RWPE1 (cell line): Measurements from ENCODE around the gene GAGE12D.
"Not testable (repeated sequence)": the region's sequence is repeated elsewhere in the genome, so short reads cannot be mapped to it uniquely, and the experiment has no call there.

ENCODE experiments used
- CTCF ChIA-PET: fragments of 350-600 bp; sonication (Branson Sonifier 250); formaldehyde crosslinking; extraction: SDS; loops from one replicate; lab custom pipeline; 2021; lab: Yijun Ruan, JAX
- POLR2A ChIA-PET: fragments of 400-600 bp; formaldehyde crosslinking; extraction: SDS; loops from one replicate; lab custom pipeline; 2020; ENCODE audit warnings: antibody characterized with exemption; ENCODE audit not compliant: low non-redundant PET; lab: Yijun Ruan, JAX
- DNase-seq: peaks from one replicate; pipeline ENCODE4 v3.0.0; 2012; ENCODE audit warnings: low spot score
- H3K27ac ChIP-seq: fragments of 450-650 bp; 2 replicates; pipeline ENCODE4 v1.5.1; 2017

GAGE12D gene, protein sequence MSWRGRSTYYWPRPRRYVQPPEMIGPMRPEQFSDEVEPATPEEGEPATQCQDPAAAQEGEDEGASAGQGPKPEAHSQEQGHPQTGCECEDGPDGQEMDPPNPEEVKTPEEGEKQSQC

DNA sequence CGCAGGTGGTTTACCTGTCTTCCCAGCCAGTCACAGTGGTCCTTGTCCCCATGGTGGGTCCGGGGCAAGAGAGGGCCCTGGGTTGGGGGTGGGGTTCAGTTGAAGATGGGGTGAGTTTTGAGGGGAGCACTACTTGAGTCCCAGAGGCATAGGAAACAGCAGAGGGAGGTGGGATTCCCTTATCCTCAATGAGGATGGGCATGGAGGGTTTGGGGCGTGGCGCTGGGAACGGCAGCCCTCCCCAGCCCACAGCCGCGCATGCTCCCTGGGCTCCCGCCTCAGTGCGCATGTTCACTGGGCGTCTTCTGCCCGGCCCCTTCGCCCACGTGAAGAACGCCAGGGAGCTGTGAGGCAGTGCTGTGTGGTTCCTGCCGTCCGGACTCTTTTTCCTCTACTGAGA is at the start of gene GAGE12D:
Gene GAGE12D, plus strand, starts transcription at position 301 of the 400 bp plus-strand sequence. CDS start 1,155 bp downstream, outside the sequence.
- DNase-seq, POLR2A ChIA-PET, H3K27ac ChIP-seq, CTCF ChIA-PET: not testable (repeated sequence)

DNA sequence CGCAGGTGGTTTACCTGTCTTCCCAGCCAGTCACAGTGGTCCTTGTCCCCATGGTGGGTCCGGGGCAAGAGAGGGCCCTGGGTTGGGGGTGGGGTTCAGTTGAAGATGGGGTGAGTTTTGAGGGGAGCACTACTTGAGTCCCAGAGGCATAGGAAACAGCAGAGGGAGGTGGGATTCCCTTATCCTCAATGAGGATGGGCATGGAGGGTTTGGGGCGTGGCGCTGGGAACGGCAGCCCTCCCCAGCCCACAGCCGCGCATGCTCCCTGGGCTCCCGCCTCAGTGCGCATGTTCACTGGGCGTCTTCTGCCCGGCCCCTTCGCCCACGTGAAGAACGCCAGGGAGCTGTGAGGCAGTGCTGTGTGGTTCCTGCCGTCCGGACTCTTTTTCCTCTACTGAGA is 9.7 kb upstream of the GAGE12D start, which contains the start of gene GAGE12C:
Gene GAGE12C, plus strand, starts transcription at position 301 of the 400 bp plus-strand sequence. CDS start 1,155 bp downstream, outside the sequence.
- H3K27ac ChIP-seq, POLR2A ChIA-PET, CTCF ChIA-PET, DNase-seq: not testable (repeated sequence)

DNA sequence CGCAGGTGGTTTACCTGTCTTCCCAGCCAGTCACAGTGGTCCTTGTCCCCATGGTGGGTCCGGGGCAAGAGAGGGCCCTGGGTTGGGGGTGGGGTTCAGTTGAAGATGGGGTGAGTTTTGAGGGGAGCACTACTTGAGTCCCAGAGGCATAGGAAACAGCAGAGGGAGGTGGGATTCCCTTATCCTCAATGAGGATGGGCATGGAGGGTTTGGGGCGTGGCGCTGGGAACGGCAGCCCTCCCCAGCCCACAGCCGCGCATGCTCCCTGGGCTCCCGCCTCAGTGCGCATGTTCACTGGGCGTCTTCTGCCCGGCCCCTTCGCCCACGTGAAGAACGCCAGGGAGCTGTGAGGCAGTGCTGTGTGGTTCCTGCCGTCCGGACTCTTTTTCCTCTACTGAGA is 9.5 kb downstream of the GAGE12D start, which contains the start of gene GAGE12E:
Gene GAGE12E, plus strand, starts transcription at position 301 of the 400 bp plus-strand sequence. CDS start 1,155 bp downstream, outside the sequence.
- POLR2A ChIA-PET, H3K27ac ChIP-seq, DNase-seq, CTCF ChIA-PET: not testable (repeated sequence)

DNA sequence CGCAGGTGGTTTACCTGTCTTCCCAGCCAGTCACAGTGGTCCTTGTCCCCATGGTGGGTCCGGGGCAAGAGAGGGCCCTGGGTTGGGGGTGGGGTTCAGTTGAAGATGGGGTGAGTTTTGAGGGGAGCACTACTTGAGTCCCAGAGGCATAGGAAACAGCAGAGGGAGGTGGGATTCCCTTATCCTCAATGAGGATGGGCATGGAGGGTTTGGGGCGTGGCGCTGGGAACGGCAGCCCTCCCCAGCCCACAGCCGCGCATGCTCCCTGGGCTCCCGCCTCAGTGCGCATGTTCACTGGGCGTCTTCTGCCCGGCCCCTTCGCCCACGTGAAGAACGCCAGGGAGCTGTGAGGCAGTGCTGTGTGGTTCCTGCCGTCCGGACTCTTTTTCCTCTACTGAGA is 19.0 kb downstream of the GAGE12D start, which contains the start of gene GAGE12F:
Gene GAGE12F, plus strand, starts transcription at position 301 of the 400 bp plus-strand sequence. CDS start 1,155 bp downstream, outside the sequence.
- CTCF ChIA-PET, DNase-seq, POLR2A ChIA-PET, H3K27ac ChIP-seq: not testable (repeated sequence)

DNA sequence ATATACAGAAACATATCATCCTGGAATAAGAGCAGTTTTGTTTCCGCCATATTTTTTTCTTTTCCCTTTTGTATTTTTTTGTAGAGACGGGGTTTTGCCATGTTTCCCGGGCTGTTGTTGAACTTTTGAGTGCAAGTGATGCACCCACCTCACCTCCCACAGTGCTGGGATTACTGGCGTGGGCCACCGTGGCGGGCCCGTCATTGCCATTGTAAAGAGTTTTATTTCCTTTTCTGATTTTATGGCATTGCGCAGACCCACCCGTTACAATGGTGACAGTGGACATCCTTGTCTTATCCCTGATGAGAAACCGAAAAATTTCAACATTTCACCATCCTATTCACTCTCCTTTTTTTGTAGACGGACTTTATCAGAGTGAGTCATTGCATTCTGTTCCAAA is 27.2 kb downstream of the GAGE12D start:
- H3K27ac ChIP-seq, CTCF ChIA-PET, DNase-seq, POLR2A ChIA-PET: not testable (repeated sequence)

DNA sequence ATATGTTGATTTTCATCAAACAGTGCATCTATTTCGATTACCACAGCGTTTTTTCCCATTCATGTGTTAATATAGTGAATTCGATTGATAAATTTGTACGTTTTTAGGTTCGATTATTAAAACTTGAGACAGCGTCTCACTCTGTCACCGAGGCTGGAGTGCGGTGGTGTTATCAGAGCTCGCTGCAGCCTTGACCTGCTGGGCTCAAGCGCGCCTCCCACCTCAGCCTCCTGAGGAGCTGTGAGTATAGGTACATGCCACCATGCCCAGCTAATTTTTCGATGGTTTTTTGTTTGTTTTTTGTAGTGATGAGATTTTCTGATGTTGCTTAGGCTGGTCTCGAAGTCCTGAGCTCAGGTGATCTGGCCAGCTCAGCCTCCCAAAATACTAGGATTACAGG is 27.6 kb downstream of the GAGE12D start:
- H3K27ac ChIP-seq, CTCF ChIA-PET, POLR2A ChIA-PET, DNase-seq: not testable (repeated sequence)

DNA sequence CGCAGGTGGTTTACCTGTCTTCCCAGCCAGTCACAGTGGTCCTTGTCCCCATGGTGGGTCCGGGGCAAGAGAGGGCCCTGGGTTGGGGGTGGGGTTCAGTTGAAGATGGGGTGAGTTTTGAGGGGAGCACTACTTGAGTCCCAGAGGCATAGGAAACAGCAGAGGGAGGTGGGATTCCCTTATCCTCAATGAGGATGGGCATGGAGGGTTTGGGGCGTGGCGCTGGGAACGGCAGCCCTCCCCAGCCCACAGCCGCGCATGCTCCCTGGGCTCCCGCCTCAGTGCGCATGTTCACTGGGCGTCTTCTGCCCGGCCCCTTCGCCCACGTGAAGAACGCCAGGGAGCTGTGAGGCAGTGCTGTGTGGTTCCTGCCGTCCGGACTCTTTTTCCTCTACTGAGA is 28.6 kb downstream of the GAGE12D start, which contains the start of gene GAGE12G:
Gene GAGE12G, plus strand, starts transcription at position 301 of the 400 bp plus-strand sequence. CDS start 1,155 bp downstream, outside the sequence.
- CTCF ChIA-PET, H3K27ac ChIP-seq, POLR2A ChIA-PET, DNase-seq: not testable (repeated sequence)

DNA sequence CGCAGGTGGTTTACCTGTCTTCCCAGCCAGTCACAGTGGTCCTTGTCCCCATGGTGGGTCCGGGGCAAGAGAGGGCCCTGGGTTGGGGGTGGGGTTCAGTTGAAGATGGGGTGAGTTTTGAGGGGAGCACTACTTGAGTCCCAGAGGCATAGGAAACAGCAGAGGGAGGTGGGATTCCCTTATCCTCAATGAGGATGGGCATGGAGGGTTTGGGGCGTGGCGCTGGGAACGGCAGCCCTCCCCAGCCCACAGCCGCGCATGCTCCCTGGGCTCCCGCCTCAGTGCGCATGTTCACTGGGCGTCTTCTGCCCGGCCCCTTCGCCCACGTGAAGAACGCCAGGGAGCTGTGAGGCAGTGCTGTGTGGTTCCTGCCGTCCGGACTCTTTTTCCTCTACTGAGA is 38.1 kb downstream of the GAGE12D start, which contains the start of gene GAGE12H:
Gene GAGE12H, plus strand, starts transcription at position 301 of the 400 bp plus-strand sequence. CDS start 1,155 bp downstream, outside the sequence.
- POLR2A ChIA-PET, CTCF ChIA-PET, H3K27ac ChIP-seq, DNase-seq: not testable (repeated sequence)

DNA sequence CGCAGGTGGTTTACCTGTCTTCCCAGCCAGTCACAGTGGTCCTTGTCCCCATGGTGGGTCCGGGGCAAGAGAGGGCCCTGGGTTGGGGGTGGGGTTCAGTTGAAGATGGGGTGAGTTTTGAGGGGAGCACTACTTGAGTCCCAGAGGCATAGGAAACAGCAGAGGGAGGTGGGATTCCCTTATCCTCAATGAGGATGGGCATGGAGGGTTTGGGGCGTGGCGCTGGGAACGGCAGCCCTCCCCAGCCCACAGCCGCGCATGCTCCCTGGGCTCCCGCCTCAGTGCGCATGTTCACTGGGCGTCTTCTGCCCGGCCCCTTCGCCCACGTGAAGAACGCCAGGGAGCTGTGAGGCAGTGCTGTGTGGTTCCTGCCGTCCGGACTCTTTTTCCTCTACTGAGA is 47.7 kb downstream of the GAGE12D start, which contains the start of gene GAGE2A:
Gene GAGE2A, plus strand, starts transcription at position 301 of the 400 bp plus-strand sequence. CDS start 1,155 bp downstream, outside the sequence.
- H3K27ac ChIP-seq, POLR2A ChIA-PET, DNase-seq, CTCF ChIA-PET: not testable (repeated sequence)

DNA sequence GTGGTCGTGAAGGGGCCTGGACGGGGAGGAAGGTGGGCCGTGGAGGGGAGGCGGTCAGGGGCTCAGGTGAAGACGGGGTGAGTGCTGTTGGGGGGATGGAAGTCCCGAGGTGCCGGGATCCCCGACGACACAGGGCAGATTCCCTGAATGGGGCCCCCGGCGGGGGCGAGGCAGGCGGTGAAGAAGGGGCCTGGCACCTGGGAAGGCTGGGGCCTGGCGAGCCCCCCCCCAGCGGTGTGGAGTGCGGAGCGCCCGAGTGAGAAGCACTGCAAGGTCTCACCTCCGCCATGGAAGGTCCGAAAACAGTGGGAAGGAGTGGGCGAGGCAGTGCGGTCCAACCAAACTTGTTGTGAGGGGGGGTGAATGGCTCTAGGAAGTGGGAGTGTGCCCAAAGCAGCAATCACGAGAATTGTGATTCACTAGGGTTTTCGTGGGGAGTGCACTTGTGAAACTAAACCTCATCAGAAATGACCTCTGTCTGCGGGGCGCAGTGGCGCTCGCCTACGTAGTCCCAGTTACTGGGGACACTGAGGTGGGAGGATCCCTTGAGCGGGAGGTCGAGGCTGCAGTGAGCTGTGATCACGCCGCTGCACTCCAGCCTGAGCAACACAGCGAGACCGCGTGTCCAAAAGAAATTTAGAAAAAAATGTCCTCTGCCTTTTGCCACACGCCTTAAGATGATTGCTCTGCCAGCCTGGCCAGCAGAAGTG is 48.4 kb downstream of the GAGE12D start:
- POLR2A ChIA-PET, DNase-seq, H3K27ac ChIP-seq, CTCF ChIA-PET: not testable (repeated sequence)

DNA sequence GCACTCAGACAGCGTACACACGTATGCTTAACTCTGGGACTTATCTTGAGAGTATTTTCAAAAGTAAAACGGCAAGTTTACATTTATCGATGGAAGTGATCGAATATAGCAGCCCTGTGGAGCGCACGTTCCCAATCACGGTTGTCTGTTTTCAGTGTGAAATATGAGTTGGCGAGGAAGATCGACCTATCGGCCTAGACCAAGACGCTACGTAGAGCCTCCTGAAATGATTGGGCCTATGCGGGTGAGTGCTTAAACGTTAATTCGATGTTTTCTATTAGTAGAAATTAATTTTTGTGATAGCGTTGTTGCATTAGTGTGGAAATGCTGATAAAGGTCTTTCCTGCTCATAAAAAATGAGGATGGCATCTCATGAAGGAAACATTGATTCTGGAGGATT is 49.0 kb downstream of the GAGE12D start:
- CTCF ChIA-PET, H3K27ac ChIP-seq, POLR2A ChIA-PET, DNase-seq: not testable (repeated sequence)
